GM03348 (cell line): ENCODE measurements around the gene VSTM2B.

Experiments
- DNase-seq: peaks from one replicate; pipeline ENCODE4 v3.0.0; 2012; ENCODE audit warnings: low spot score

VSTM2B gene

DNA sequence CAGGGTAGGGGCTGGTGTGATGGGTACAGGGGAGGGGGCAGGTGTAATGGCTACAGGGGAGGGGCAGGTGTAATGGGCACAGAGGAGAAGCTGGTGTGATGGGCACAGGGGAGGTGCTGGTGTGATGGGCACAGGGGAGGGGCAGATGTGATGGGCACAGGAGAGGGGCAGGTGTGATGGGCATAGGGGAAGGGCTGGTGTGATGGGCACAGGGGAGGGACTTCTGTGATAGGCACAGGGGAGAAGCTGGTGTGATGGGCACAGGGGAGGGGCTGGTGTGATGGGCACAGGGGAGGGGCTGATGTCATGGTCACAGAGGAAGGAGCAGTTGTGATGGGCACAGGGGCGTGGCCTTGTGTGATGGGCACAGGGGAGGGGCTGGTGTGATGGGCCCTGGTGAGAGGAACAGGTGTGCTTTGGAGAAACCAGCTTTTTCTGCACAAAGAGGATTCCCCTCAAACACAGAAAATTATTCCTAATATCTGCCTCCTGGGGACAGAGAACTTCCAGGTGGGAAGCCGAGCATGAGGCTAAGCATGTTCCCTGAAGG, 41.6 kb downstream of the VSTM2B start:
- DNase-seq: no peak

DNA sequence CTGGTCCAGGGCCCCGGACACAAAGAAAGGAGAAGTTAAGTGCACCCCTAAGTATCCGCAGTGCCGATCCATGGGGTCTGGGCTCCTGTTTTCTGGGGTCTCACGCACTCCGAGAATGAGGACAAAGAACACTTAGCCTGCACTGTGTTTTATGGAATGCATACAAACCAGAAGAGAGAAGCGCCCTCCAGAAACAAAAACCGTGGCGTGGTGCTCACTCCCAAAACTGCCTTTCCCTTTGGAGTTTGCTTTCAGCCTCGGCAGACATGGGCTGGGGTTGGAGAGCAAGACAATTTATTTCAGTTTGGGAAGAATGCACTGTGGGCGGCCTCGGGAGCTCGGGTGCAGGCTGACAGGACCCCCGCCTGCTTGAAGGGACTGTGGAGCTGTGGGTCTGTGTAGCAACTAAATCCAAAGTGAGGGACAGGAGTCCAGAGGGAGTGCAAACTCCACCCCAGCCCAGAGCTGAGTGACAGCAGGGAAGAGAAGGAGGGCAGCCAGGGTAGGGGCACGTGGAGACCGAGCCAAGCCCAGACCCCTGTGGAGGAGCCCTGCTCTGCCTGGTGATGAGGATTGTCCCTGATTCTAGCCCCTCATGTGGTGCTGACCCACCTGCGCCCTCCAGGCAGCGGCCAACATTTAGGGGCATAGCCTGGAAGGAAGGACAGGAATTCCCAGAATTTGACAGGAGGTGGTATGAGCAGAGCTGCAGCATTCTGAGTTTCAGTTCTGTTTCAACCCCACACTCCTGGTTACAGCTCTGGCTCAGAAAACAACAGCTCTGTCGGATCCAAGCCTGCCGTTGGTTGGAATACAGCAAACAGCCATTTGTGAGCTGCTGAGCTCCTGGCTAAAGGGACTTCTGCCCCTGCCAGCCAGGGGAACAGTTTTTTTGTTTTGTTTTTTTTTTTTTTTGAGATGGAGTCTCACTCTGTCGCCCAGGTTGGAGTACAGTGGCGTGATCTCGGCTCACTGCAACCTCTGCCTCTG, 42.5 kb downstream of the VSTM2B start:
- DNase-seq: no peak

- no peak for DNase-seq
Measured at GRCh38 chr19:29569038-29569911, 43.5 kb downstream of the VSTM2B start.

DNA sequence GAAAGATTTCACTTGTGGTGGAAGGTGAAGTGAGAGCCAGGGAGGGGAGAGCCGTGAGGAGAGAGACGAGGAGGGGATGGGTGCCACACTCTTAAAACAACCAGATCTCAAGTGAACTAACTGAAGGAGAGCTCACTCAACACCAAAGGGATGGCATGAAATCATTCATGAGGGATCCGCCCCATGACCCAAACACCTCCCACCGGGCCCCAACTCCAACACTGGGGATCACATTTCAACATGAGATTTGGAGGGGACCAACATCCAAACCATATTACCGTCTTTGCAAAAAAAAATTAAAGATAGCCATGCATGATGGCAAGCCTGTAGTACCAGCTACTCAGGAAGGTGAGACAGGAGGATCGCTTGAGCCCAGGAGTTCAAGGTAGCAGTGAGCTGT, 45.4 kb downstream of the VSTM2B start:
- no peak for DNase-seq

DNA sequence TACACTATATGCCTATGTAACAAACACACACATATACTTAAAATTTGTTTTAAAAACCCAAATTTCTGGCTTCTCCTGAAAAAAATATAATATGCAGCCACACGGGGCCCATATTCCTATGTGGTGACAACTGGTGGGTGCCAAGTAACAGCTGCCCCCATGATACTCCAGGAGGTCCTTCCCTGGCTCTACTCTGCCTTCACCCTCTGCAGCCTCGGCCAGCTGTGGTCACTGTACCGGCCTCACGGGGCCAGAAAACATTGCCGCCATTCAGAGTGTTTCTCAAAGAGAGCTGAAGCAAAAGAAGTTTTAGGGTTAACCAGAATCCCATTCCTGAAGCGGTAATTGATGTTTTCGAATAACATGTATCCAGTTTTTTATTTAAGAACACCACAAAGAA, 47.7 kb downstream of the VSTM2B start:
- DNase-seq: no peak

DNA sequence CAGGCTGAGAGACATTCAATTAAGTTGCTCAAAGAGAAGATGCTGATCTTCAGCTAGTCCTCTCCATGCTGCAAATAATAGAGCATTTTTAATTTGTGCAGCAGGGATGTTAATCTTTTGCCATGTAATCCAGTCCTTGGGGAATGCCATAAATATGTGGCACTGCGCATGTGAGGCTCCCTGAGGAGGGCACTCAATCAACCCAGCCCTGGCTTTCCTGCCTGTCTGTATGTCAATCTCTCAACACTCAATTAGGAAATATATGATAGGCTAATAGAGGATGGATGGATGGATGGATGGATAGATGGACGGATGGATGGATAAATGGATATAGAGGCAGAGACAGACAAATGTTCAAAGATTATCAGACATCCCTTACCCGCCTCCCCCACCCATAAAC, 48.7 kb downstream of the VSTM2B start:
- no peak for DNase-seq

DNA sequence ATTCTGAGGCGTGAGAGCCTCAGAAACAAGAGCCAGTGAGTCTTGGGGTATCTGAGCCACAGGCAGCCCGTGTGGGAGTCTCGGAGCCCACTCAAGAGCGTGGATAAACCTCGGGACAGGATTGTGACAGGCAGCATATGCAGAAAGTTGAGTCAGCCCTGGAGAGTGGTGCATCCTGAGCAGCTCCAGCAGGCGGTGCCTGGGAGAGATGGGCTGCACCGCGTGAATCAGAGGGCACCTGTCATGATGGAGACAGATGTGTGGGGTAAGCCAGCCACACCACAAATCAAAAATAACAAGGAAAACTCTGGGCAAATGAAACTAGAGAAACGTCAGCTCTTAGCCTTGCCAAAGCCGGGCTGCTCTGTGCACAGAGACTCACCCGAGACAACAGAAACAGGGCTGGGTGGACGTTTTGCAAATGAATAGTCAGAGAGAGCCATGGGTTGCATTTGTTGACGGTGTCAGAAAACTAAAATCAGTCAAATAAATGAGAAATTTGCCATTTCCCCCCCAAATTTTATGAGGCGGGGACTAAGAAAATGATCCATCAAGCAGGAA, 50.3 kb downstream of the VSTM2B start:
- DNase-seq: no peak

GRCh38 chr19:29576761-29577648, 51.2 kb downstream of the VSTM2B start:
- DNase-seq: no peak

GRCh38 chr19:29577649-29577963, 51.8 kb downstream of the VSTM2B start:
- no peak for DNase-seq

- no peak for DNase-seq
Measured at GRCh38 chr19:29578349-29578748, 52.6 kb downstream of the VSTM2B start.

DNA sequence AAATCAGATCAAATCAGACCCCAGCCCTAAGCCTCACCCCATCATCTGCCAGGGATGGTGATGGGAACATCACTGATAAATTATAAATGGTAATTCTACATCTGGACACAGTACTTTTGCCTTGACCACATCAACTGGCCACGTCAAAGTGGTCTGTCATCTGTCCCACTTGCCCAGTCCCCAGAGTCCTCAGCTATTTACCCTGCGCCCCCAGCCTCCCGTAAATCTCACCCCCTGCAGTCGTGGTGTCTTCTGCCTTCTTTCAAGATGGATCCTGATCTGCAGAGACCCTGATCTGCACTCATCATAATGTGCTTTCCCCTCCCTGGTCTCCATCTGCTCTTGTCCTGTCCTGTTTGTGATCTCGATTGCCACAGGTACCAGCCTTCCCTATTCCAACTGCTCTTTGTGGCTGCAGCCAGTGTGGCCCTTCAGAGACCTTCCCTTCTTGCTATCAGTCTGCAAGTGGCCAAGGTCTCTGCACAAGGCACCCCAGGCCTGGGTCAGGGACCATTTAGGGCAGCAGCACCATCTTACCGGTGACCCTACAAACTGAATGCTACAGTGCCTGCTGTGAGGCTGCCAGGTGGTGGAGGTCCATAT, 53.6 kb downstream of the VSTM2B start:
- no peak for DNase-seq

GRCh38 chr19:29581398-29581797, 55.6 kb downstream of the VSTM2B start:
- no peak for DNase-seq

DNA sequence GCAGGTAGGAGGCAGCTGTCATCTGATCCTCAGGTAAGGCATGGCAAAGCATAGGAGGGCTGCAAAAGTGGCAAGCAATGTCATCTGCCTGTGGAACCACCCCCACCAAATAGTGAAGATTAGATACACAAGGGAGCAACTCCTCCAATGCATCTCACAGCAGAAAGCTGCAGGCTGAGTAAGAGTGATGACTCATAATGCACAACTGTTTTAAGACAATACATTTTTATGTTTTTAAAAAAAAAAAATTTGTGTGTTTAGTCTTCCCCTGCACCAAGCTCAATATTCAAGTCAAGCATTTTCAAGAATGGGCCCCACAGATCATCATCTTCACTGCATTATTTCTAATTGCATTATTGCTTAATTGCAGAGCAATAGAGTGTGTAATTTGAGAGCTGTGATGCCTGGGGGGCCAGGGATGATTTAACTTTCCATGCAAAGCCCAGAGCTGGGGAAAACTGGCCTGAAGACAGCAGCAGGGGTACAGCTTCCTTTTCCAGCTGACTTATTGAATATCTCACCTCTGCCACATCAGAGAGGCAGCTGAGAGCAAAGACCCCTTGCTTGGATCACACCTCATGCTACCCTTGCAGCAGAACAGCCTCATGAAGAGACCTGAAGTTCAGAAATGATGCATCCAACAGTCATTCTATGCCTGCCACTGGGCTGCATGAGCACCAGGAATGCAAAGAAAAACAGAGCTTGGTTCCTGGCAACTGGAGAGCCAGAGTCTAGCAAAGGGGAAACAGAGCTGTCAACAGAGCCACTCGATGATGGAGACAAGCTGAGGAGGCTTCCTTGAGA, 57.6 kb downstream of the VSTM2B start:
- peak; percentile 35 for DNase-seq

DNA sequence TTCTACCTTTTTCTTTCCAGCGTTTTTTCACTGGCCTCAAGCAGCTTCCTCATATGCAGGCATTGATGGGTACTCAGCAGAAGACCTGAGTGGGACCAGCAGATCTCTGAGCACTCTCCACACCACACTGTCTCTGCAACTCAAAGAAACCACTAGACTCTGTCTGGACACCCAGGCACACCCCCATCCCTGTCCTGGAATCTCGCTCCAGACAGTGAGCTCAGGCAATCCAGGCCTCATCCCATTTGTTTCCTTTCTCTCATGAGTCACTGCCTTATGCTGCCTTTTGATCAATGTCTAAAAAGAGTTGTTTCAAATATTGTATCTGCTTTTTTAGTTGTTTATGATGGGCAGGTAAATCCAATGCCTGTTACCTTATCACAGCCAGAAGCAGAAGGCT, 60.6 kb downstream of the VSTM2B start:
- DNase-seq: no peak

DNA sequence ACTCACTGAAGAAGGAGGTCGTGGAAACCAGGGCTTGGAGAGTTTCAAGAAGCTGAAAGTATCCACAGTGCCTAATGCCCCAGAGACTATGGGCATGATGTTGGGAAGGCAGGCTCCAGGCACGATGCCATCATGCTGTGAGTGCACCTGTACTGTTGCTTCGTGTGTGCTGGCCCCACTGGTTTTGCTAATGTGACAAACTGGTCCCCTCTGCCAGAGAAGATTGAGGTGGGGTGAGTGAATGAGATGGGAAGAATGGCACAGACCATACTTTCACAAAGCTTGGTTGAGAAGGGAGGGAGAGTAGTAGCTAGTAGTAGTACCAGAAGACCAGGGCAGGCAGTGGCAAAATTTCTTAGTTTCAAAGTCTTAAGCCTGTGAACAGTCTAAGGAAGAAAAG, 61.3 kb downstream of the VSTM2B start:
- DNase-seq: no peak

GRCh38 chr19:29587518-29587986, 61.8 kb downstream of the VSTM2B start:
- no peak for DNase-seq

DNA sequence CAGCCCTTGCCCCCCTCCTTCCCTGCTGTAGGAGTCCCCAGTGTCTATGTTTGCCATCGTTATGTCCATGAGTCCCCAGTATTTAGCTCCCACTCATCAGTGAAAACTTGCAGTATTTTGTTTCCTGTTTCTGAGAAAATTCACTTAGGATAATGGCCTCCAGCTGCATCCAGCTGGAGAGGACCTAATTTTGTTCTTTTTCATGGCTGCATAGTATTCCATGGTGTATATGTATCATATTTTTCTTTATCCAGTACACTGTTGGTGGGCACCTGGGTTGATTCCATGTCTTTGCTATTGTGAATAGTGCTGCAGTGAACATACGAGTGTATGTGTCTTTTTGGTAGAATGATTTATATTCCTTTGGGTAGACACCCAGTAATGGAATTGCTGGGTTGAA, 62.3 kb downstream of the VSTM2B start:
- DNase-seq: no peak

GRCh38 chr19:29590278-29590677, 64.5 kb downstream of the VSTM2B start:
- no peak for DNase-seq

DNA sequence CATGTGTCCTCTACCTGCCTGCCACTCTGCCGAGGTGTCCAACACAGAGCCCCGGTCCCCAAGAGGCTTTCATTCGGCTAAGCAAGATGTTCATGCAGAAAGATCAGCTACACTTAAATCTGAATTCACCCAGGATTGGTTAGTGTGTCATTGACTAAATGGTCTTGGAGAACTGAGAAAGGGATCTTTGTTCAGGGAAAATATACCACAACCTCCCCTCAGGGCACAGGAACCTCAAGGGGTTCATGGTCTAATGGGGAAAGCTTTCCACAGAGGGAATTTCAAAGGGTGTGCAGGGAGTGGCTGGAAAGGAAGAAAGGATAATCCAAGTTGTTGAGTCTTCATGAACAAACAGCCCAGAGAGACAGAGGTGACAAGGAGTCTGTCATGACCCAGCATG, 65.9 kb downstream of the VSTM2B start:
- DNase-seq: no peak

- DNase-seq: no peak
Measured at GRCh38 chr19:29593869-29594268, 68.1 kb downstream of the VSTM2B start.
